OCI-LY7 (cell line): Measurements from ENCODE around the gene LATS2. TPM values are rescaled to one million over a fixed set of nuclear protein-coding genes. Genes with fewer than 3 reads are reported as not detected.
"Not testable (repeated sequence)": the region's sequence is repeated elsewhere in the genome, so short reads cannot be mapped to it uniquely, and the experiment has no call there.

ENCODE experiments used
- BruUV-seq: library from RNA; stranded (reverse); fragments of 400-500 nt; replicated peaks from 2 replicates; lab custom pipeline; 2021; lab: Mats Ljungman, UMichigan
- CTCF ChIA-PET: fragments of 300-600 bp; sonication (Branson Sonifier 250); formaldehyde crosslinking; loops from one replicate; lab custom pipeline; 2022; ENCODE audit warnings: antibody characterized with exemption; ENCODE audit not compliant: unreplicated experiment; lab: Charles Lee
- POLR2A ChIA-PET: fragments of 300-600 bp; sonication (Branson Sonifier 250); formaldehyde crosslinking; loops from one replicate; lab custom pipeline; 2022; ENCODE audit warnings: antibody characterized with exemption; lab: Charles Lee
- DNase-seq: peaks from one replicate; pipeline ENCODE4 v3.0.0-alpha.2; 2015; ENCODE audit warnings: low spot score
- H2AFZ ChIP-seq: fragments of 200-600 bp; sonication (generic), shearing (Covaris generic); 2 replicates; pipeline ENCODE4 v1.6.1; 2014; ENCODE audit warnings: mild to moderate bottlenecking, antibody characterized with exemption, low read length, moderate library complexity
- H3K27ac ChIP-seq: fragments of 200-600 bp; sonication (generic); 2 replicates; pipeline ENCODE4 v1.5.1; 2014; ENCODE audit warnings: mixed run types, low read depth, mild to moderate bottlenecking, moderate library complexity, low read length, inconsistent platforms; ENCODE audit not compliant: poor library complexity, severe bottlenecking
- H3K36me3 ChIP-seq: fragments of 200-600 bp; sonication (generic); 2 replicates; pipeline ENCODE4 v1.6.1; 2014; ENCODE audit warnings: mild to moderate bottlenecking, antibody characterized with exemption, low read length, moderate library complexity, mixed read lengths; ENCODE audit not compliant: insufficient read depth
- H3K4me1 ChIP-seq: fragments of 200-600 bp; sonication (generic); 2 replicates; pipeline ENCODE4 v1.5.1; 2014; ENCODE audit warnings: mild to moderate bottlenecking, low read length; ENCODE audit not compliant: insufficient read depth, poor library complexity, severe bottlenecking
- H3K4me2 ChIP-seq: fragments of 200-600 bp; sonication (generic); 2 replicates; pipeline ENCODE4 v1.6.1; 2014; ENCODE audit warnings: mild to moderate bottlenecking, low read length
- H3K4me3 ChIP-seq: fragments of 200-600 bp; sonication (generic); 2 replicates; pipeline ENCODE4 v1.5.1; 2014; ENCODE audit warnings: mild to moderate bottlenecking, low read depth, low read length; ENCODE audit not compliant: poor library complexity, severe bottlenecking
- H3K79me2 ChIP-seq: fragments of 200-600 bp; sonication (generic); 2 replicates; pipeline ENCODE4 v1.6.1; 2016; ENCODE audit warnings: low read depth, mild to moderate bottlenecking, low read length, moderate library complexity, mixed read lengths; ENCODE audit not compliant: insufficient read depth
- H3K9me2 ChIP-seq: fragments of 200-600 bp; sonication (generic); 2 replicates; pipeline ENCODE4 v1.6.1; 2016; ENCODE audit warnings: mild to moderate bottlenecking, low read length, mixed read lengths; ENCODE audit not compliant: insufficient read depth
- H3K9me3 ChIP-seq: fragments of 200-600 bp; sonication (generic); 2 replicates; pipeline ENCODE4 v1.6.1; 2014; ENCODE audit warnings: mild to moderate bottlenecking, mixed run types, low read length, mixed read lengths
- H4K20me1 ChIP-seq: fragments of 200-600 bp; sonication (generic); 2 replicates; pipeline ENCODE4 v1.6.1; 2014; ENCODE audit warnings: mild to moderate bottlenecking, antibody characterized with exemption, low read length, moderate library complexity, mixed read lengths; ENCODE audit not compliant: insufficient read depth
- CTCF ChIP-seq: fragments of 200-600 bp; sonication (generic); conservative IDR thresholded peaks from 2 replicates; pipeline ENCODE4 v1.5.1; 2014; ENCODE audit warnings: mild to moderate bottlenecking, antibody characterized with exemption, low read length, moderate library complexity, mixed read lengths
- EZH2phosphoT487 ChIP-seq: fragments of 200-600 bp; sonication (generic); IDR thresholded peaks from 2 replicates; pipeline ENCODE4 v1.6.1; 2018; ENCODE audit warnings: low read depth, borderline replicate concordance, mild to moderate bottlenecking, mixed run types, antibody characterized with exemption, low read length, moderate library complexity, mixed read lengths
- intact Hi-C: fragments of 100-400 bp; cut with micrococcal nuclease; formaldehyde crosslinking; loops from one replicate; pipeline ENCODE4 v1.10.0; 2022; ENCODE audit not compliant: unreplicated experiment
- total RNA-seq, 2 experiments: library from RNA; depleted of rRNA in 1 of 2; stranded (reverse); fragments of >200 nt in 1 of 2; shearing (Covaris generic) in 1 of 2; gene quantifications; 2 replicates each; pipeline ENCODE4 v1.2.3, GENCODE V29; 2014 to 2022

Gene LATS2
- total RNA-seq, 2 experiments from 2014 or later = 0.19 to 1.3 TPM

GRCh38 chr13:21053231-21053630 is 8.2 kb downstream of the LATS2 start:
- Histone ChIP-seq H3K9me3 (no peaks in the 10 kb centered on the region), H2AFZ (no peak overlapping the region), H3K4me2 (no peak overlapping the region), H3K9me2 (no peaks in the 10 kb centered on the region), H3K4me3 (no peak overlapping the region), H4K20me1 (no peaks in the 10 kb centered on the region), H3K36me3 (no peaks in the 10 kb centered on the region), H3K4me1 (no peaks in the 10 kb centered on the region), H3K79me2 (no peaks in the 10 kb centered on the region), H3K27ac (no peak overlapping the region)
- ChIA-PET POLR2A (no interaction called here), CTCF (no interaction called here)
- intact Hi-C loops = no loop called here
- BruUV-seq = no TSS peak
- no peak for DNase-seq
- no peak for TF ChIP-seq EZH2phosphoT487
- TF ChIP-seq CTCF = no peak

- no peaks in the 10 kb centered on the region for H4K20me1 ChIP-seq
- H3K27ac ChIP-seq = no peak overlapping the region
- CTCF ChIA-PET = no interaction called here
- POLR2A ChIA-PET = interaction anchor here (1.0 to 1.4 kb wide), 2 partner anchors 15 to 18 kb away, joined by 3 read pairs; no protein-coding TSS in a partner anchor
- intact Hi-C loops = no loop called here
- H3K9me2 ChIP-seq = no peaks in the 10 kb centered on the region
- H3K79me2 ChIP-seq = no peaks in the 10 kb centered on the region
- no TSS peak for BruUV-seq
- no peak overlapping the region for H3K4me2 ChIP-seq
- no peaks in the 10 kb centered on the region for H3K9me3 ChIP-seq
- H3K36me3 ChIP-seq = no peaks in the 10 kb centered on the region
- H3K4me3 ChIP-seq = no peak overlapping the region
- TF ChIP-seq EZH2phosphoT487 (no peak), CTCF (no peak)
- H3K4me1 ChIP-seq = no peaks in the 10 kb centered on the region
- H2AFZ ChIP-seq = no peak overlapping the region
- no peak for DNase-seq
These were observed 9.7 kb downstream of the LATS2 start for GRCh38 chr13:21051675-21052074.

GRCh38 chr13:21050288-21051197 is 10.8 kb downstream of the LATS2 start:
- no TSS peak for BruUV-seq
- no peak overlapping the region for H3K27ac ChIP-seq
- TF ChIP-seq EZH2phosphoT487 (no peak), CTCF (no peak)
- H3K4me1 ChIP-seq = no peaks in the 10 kb centered on the region
- no peaks in the 10 kb centered on the region for H3K9me3 ChIP-seq
- intact Hi-C loops = no loop called here
- no peaks in the 10 kb centered on the region for H4K20me1 ChIP-seq
- ChIA-PET POLR2A (interaction anchor here (1.4 kb wide), 1 partner anchor 16 kb away, joined by 3 read pairs; no protein-coding TSS in a partner anchor), CTCF (no interaction called here)
- H3K79me2 ChIP-seq = no peaks in the 10 kb centered on the region
- no peak overlapping the region for H3K4me3 ChIP-seq
- H3K36me3 ChIP-seq = no peaks in the 10 kb centered on the region
- no peak overlapping the region for H3K4me2 ChIP-seq
- no peak overlapping the region for H2AFZ ChIP-seq
- DNase-seq = no peak
- no peaks in the 10 kb centered on the region for H3K9me2 ChIP-seq

- H3K36me3 ChIP-seq, H3K4me2 ChIP-seq, BruUV-seq, H3K4me1 ChIP-seq, H3K9me3 ChIP-seq, H3K27ac ChIP-seq, H3K4me3 ChIP-seq, CTCF ChIA-PET, H2AFZ ChIP-seq, DNase-seq, intact Hi-C loops, H4K20me1 ChIP-seq, POLR2A ChIA-PET, H3K9me2 ChIP-seq, H3K79me2 ChIP-seq: not testable (repeated sequence)
These were observed 11.7 kb downstream of the LATS2 start for GRCh38 chr13:21049731-21050130.
